Erythroblast (primary cell): ENCODE measurements around the gene NOX4.

Source experiments
- GATA1 ChIP-seq: IDR thresholded peaks from 2 replicates; pipeline ENCODE4 v1.6.1; 2011; ENCODE audit warnings: low read depth, mild to moderate bottlenecking, control low read depth, low read length, moderate library complexity
- POLR2A ChIP-seq: IDR thresholded peaks from 2 replicates; pipeline ENCODE4 v1.6.1; 2011; ENCODE audit warnings: mild to moderate bottlenecking, low read length

DNA sequence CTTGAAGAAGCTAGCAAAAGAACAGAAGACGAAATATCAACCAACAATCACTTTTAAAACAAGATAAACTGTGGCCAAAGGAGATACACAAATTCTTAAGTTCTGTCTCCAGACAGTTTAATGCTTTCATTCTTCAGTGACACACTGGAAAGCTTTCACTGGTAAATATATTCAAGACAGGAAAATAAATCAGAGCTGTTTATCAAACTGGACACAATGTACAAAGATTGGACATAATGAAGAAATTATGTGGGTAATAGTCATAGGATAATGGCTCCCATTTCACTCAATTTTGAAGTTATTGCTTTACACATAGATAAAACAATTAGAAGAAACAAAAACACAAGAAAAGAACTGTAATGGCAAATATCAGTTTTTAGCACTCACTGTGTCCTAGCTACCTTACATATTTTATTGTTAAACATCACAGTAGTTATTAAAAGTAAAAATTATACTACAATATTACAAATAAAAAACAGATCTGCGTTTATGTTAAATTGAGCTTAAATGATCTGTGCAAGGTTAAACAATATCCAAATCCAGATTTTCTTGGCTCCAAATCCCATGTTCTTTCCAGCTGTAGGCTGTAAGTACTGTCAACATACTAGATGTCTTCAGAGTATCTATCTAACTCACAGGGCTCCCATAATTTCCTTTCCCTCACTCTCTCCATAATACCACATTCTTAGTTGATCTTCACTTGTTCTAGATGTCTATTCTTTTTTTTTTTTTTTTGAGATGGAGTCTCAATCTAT, 38.6 kb upstream of the NOX4 start:
- TF ChIP-seq POLR2A, result no peak
- TF ChIP-seq GATA1, result no peak
